Prostate gland (tissue), 2 donors: ENCODE measurements around the gene FAM237A. TPM values are rescaled to one million over a fixed set of nuclear protein-coding genes. Genes with fewer than 3 reads are reported as not detected.

Experiments used
- DNase-seq: peaks from one replicate; pipeline ENCODE4 v3.0.0-alpha.2; 2019; ENCODE audit warnings: low spot score
- H3K27ac ChIP-seq, 2 donors: fragments of 200-600 bp; sonication (generic); 2 replicates each; pipeline ENCODE4 v1.5.1; 2017 to 2019
- H3K27me3 ChIP-seq: fragments of 200-600 bp; sonication (generic); replicated peaks from 2 replicates; pipeline ENCODE4 v1.5.1; 2019; ENCODE audit not compliant: insufficient read depth
- H3K36me3 ChIP-seq, 2 donors: fragments of 200-600 bp; sonication (generic); 1 replicate in 1 of 2; 2 replicates in 1 of 2; pipeline versions ENCODE4 v1.5.1 to v1.8.1; 2017 to 2019
- H3K4me1 ChIP-seq: fragments of 200-600 bp; sonication (generic); replicated peaks from 2 replicates; pipeline ENCODE4 v1.5.1; 2019
- H3K4me3 ChIP-seq, 2 donors: fragments of 200-600 bp; sonication (generic); 2 replicates each; pipeline ENCODE4 v1.5.1; 2017 to 2019
- H3K9me3 ChIP-seq: fragments of 200-600 bp; sonication (generic); 2 replicates; pipeline ENCODE4 v1.5.1; 2017
- POLR2A ChIP-seq: fragments of 450-650 bp; IDR thresholded peaks from one replicate; pipeline ENCODE4 v1.6.1; 2016; ENCODE audit warnings: antibody characterized with exemption, mild to moderate bottlenecking
- POLR2AphosphoS5 ChIP-seq: sonication (generic); formaldehyde crosslinking; IDR thresholded peaks from one replicate; pipeline ENCODE4 v1.6.1; 2017; ENCODE audit warnings: antibody characterized with exemption
- WGBS: methylation state at CpG from one replicate; pipeline ENCODE4 v1.1.5; 2018; 5-methylcytosine and 5-hydroxymethylcytosine counted together
- intact Hi-C: fragments of 100-400 bp; cut with DNase I; formaldehyde crosslinking; loops from one replicate; pipeline ENCODE4 v1.14.2; 2022
- total RNA-seq, 2 donors: library from RNA; depleted of rRNA; stranded (reverse); fragments of >200 nt; gene quantifications; one replicate each; pipeline ENCODE4 v1.1.0, GENCODE V29; 2016
- TF ChIP-seq, protein P1 (sequence below), 4 experiments: fragments of 200-600 bp in 2 of 4; fragments of 450-650 bp in 2 of 4; sonication (generic) in 2 of 4; IDR thresholded peaks; 1 replicate in 3 of 4; 2 replicates in 1 of 4; pipeline ENCODE4 v1.5.1; 2016 to 2019; ENCODE audit warnings: antibody characterized with exemption in 4 of 4, mild to moderate bottlenecking in 2 of 4, moderate library complexity in 2 of 4

FAM237A gene
- total RNA-seq, 2 donors from 2014 or later, result not detected

DNA sequence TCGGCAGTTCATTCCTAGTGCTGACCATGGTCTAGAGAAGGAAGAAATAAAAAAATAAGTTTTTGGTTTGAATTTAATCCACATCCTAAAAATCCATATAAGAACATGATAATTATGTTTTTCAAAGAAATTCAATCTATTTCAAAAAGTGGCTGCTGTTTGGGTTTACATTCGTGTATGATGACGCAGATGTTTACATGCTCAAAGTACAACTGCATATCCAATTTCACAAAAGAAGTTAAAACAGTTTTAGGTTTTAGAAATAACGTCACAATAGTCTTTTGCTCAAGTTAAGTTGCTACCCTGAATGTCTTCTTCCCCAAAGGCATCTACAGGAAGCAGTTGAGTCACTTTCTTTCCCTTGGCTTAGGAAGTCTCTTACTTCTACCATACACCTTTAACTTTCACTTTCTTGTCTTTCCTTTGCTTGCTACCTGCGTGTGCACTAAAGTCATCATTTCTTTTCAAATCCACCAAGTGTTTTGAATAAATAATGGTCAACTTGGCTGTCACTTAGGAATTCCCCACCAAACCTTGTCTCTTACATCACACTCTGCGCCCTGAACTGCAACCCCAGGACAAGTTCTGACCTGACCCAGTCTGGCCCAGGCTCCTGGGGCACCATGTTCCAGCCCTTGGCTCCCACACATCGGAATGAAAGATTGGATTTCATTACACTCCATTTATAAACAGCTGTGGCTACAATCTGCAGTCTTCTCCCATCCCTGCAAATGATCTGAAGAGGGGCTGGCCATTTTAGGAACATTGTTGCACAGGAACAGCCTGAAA, 28.4 kb downstream of the FAM237A start:
- DNase-seq, result no peak
- Histone ChIP-seq H3K27ac (no peak overlapping the region), H3K27me3 (no peaks in the 10 kb centered on the region), H3K36me3 (no peaks in the 10 kb centered on the region), H3K4me3 (no peak overlapping the region), H3K4me1 (no peaks in the 10 kb centered on the region), H3K9me3 (no peaks in the 10 kb centered on the region)
- 58% methylated on average over 7 of the region's 7 CpGs for WGBS
- TF ChIP-seq POLR2A (no peak), POLR2AphosphoS5 (no peak)
- TF ChIP-seq, protein P1, sequence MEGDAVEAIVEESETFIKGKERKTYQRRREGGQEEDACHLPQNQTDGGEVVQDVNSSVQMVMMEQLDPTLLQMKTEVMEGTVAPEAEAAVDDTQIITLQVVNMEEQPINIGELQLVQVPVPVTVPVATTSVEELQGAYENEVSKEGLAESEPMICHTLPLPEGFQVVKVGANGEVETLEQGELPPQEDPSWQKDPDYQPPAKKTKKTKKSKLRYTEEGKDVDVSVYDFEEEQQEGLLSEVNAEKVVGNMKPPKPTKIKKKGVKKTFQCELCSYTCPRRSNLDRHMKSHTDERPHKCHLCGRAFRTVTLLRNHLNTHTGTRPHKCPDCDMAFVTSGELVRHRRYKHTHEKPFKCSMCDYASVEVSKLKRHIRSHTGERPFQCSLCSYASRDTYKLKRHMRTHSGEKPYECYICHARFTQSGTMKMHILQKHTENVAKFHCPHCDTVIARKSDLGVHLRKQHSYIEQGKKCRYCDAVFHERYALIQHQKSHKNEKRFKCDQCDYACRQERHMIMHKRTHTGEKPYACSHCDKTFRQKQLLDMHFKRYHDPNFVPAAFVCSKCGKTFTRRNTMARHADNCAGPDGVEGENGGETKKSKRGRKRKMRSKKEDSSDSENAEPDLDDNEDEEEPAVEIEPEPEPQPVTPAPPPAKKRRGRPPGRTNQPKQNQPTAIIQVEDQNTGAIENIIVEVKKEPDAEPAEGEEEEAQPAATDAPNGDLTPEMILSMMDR (IDR thresholded peaks at IDR 0.05), result no peak
- intact Hi-C loops, result no loop called here

DNA sequence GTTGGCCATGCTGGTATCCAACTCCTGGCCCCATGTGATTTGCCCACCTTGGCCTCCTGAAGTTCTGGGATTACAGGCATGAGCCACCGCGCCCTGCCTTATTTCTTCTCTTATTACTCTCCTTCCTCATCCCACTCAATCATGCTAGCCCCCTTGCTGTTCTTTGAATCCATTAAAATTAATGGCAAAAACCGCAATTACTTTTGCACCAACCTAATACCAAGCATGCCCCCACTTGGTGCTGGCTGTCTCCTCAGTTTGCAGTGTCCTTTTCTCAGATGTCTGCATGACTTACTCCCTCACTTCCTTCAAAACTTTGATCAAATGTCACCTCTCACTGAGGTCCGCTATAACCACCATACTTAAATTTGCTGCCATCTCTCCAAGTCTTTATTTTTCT, 41.3 kb downstream of the FAM237A start:
- intact Hi-C loops, result no loop called here
- H3K9me3 ChIP-seq, result no peaks in the 10 kb centered on the region
- no peak overlapping the region for H3K4me3 ChIP-seq
- no peaks in the 10 kb centered on the region for H3K36me3 ChIP-seq
- no peak overlapping the region for H3K27ac ChIP-seq
- no peak for TF ChIP-seq POLR2AphosphoS5
- TF ChIP-seq POLR2A, result no peak
- TF ChIP-seq, protein P1 (IDR thresholded peaks at IDR 0.05), result no peak
- WGBS, result 92% methylated on average over 4 of the region's 4 CpGs
- no peak for DNase-seq
- no peaks in the 10 kb centered on the region for H3K4me1 ChIP-seq
- no peaks in the 10 kb centered on the region for H3K27me3 ChIP-seq

DNA sequence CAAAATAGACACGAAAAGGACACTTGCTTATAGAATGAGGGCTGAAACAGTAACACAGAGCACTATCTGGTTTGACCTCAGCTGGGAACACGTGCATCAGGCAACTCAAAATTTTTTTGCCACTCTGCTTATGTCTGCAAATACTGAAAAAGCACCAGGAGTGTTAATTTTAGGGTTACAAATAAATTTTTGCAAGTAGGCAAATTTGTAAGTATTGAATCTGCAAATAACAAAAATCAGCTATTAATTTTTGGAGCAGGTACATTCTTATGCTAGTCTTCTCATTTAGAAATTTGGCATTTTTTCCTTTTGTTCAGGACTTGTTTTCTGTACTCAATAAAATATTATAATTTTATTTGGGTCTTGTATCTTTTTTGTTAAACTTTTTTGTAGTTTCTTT, 46.2 kb downstream of the FAM237A start:
- WGBS, result 65% methylated on average over 2 of the region's 2 CpGs
- Histone ChIP-seq H3K4me1 (no peaks in the 10 kb centered on the region), H3K4me3 (no peak overlapping the region), H3K36me3 (no peaks in the 10 kb centered on the region), H3K27ac (no peak overlapping the region), H3K9me3 (no peaks in the 10 kb centered on the region), H3K27me3 (no peaks in the 10 kb centered on the region)
- TF ChIP-seq POLR2A (no peak), POLR2AphosphoS5 (no peak)
- TF ChIP-seq, protein P1 (IDR thresholded peaks at IDR 0.05), result no peak
- DNase-seq, result no peak
- intact Hi-C loops, result no loop called here

DNA sequence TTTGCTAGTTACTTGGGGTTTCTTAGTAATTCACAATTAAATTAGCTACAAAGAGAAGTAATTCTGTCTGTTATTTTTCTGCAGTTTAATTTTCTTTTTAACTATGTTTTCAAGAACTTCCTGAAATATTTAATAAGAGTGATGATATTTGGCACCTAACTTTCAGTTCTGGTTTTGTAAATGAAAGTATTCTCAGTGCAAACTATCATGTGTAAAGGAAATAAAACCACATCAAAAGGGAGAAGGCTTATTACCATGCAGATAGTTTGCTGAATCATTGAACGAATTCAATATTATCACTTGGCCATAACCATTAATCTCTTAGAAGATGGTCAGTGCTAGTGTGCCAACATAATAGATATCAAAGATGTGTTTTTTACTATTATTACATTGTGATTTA, 46.7 kb downstream of the FAM237A start:
- no peaks in the 10 kb centered on the region for H3K9me3 ChIP-seq
- H3K4me3 ChIP-seq, result no peak overlapping the region
- no peak for DNase-seq
- TF ChIP-seq, protein P1 (IDR thresholded peaks at IDR 0.05), result no peak
- TF ChIP-seq POLR2A, result no peak
- TF ChIP-seq POLR2AphosphoS5, result no peak
- 60% methylated on average over 1 of the region's 1 CpG for WGBS
- no peaks in the 10 kb centered on the region for H3K27me3 ChIP-seq
- intact Hi-C loops, result no loop called here
- H3K4me1 ChIP-seq, result no peaks in the 10 kb centered on the region
- no peaks in the 10 kb centered on the region for H3K36me3 ChIP-seq
- no peak overlapping the region for H3K27ac ChIP-seq

DNA sequence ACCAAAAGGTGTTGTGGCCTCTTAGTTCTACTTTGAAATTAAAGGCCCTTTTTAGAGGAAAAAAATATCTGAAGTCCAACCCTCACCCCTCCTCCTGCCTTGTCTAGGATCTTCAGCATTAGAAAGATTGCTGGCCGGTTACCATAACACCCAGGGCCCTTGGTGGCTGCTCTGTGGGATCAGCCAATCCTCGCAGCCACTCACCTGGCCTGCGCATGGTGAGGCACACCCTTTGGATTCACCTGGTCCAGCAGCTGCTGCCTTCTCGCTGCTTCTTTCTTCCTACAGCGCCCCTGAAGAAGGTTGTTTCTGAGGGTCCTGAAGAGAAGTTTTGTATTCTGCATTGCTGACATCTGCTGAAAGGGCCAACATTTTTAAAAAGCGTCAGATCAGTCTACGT, 50.7 kb downstream of the FAM237A start:
- no peak overlapping the region for H3K27ac ChIP-seq
- WGBS, result 73% methylated on average over 7 of the region's 7 CpGs
- TF ChIP-seq POLR2A, result no peak
- TF ChIP-seq, protein P1 (IDR thresholded peaks at IDR 0.05), result no peak
- no peak for TF ChIP-seq POLR2AphosphoS5
- intact Hi-C loops, result loop anchor here (2.0 to 10.0 kb wide), 3 partner anchors 90 to 784 kb away; no protein-coding TSS in a partner anchor
- no peaks in the 10 kb centered on the region for H3K27me3 ChIP-seq
- H3K4me1 ChIP-seq, result no peaks in the 10 kb centered on the region
- no peak for DNase-seq
- no peak overlapping the region for H3K4me3 ChIP-seq
- H3K9me3 ChIP-seq, result no peaks in the 10 kb centered on the region
- H3K36me3 ChIP-seq, result no peaks in the 10 kb centered on the region
